ENCODE data around the gene ELF4. TPM values are rescaled to one million over a fixed set of nuclear protein-coding genes. Genes with fewer than 3 reads are reported as not detected.
A peak's percentile ranks its signal among the peaks of the same experiment; 100 is the strongest.

The ELF4 gene
- total and polyA plus RNA-seq, 2 of the 13 experiments (the other 11 are each of a cell fraction or from before 2014, with no cell fraction given), result 1.3 to 2.6 TPM

GRCh38 chrX:130120746-130121504 lies 10.6 kb upstream of the ELF4 start:
- WGBS (ENCODE audit: low lambda C conversion rate), result 73% methylated on average over 22 of the region's 58 CpGs
- Histone ChIP-seq H4K20me1 (ENCODE audit: insufficient read depth, low read length) (no peaks in the 10 kb centered on the region), H3K4me3 (replicated peaks in 1 of 3; ENCODE audit: insufficient read depth in 1 of 3, low read depth in 2 of 3, low read length in 3 of 3) (peak overlapping the region; percentile 26 to 70 (median 49); a peak in 5 of 6 replicates), H3K4me2 (ENCODE audit: low read depth, low read length) (peak overlapping the region; percentile 65), H2AFZ (ENCODE audit: low read length) (no peak overlapping the region), H3K9me3 (ENCODE audit: low read length) (no peaks in the 10 kb centered on the region), H3K79me2 (ENCODE audit: insufficient read depth, low read length) (no peaks in the 10 kb centered on the region), H3K4me1 (ENCODE audit: insufficient read depth, low read length) (peaks cover 32% of the 10 kb centered on the region), H3K27me3 (ENCODE audit: control insufficient read depth in 1 of 2, insufficient read depth in 2 of 2, low read length in 2 of 2) (no peaks in the 10 kb centered on the region), H3K9ac (ENCODE audit: insufficient read depth, low read depth, low read length) (no peak overlapping the region), H3K27ac (ENCODE audit: extremely low read length, insufficient read depth, low read length) (no peak overlapping the region), H3K36me3 (replicated peaks in 1 of 2; ENCODE audit: control insufficient read depth in 1 of 2, insufficient read depth in 2 of 2, low read length in 2 of 2) (no peaks in the 10 kb centered on the region)
- ATAC-seq (peak; percentile 87), FAIRE-seq (no peak), DNase-seq (ENCODE audit: low spot score) (peak; percentile 33)
- ChIA-PET CTCF (ENCODE audit: low intra/inter-chr PET ratio, low total read pairs) (interaction anchor here (0.9 to 1.9 kb wide), 5 partner anchors 29 to 70 kb away, joined by 3 to 6 read pairs (median 5); no protein-coding TSS in a partner anchor), POLR2A (interaction anchor here (0.7 kb wide), 1 partner anchor 45 kb away, joined by 3 read pairs; the partner anchor contains the start of gene AIFM1)
- BruUV-seq (replicated peaks), result no TSS peak
- in situ Hi-C loops (cut with HindIII; ENCODE audit: extremely low pct_ligation_motif_present, low pct_unique_long_range_greater_than_20kb), result no loop called here
- intact Hi-C loops (cut with micrococcal nuclease; ENCODE audit: unreplicated experiment), result loop anchor here (1.0 kb wide), 1 partner anchor 42 kb away; no protein-coding TSS in a partner anchor
- TF ChIP-seq MAFK (conservative IDR thresholded peaks at IDR 0.05 in 1 of 2, IDR thresholded peaks at IDR 0.05 in 1 of 2; ENCODE audit: low read length in 2 of 2) (peak; percentile 88 to 90), ZNF292 (CRISPR knock-in tag; IDR thresholded peaks at IDR 0.05; ENCODE audit: borderline replicate concordance, low read depth) (no peak), SMAD3 (CRISPR knock-in tag; IDR thresholded peaks at IDR 0.05) (no peak), GZF1 (CRISPR knock-in tag; IDR thresholded peaks at IDR 0.05) (no peak), ZNF710 (CRISPR knock-in tag; IDR thresholded peaks at IDR 0.05; ENCODE audit: borderline replicate concordance) (no peak), ZNF230 (CRISPR knock-in tag; IDR thresholded peaks at IDR 0.05) (no peak), ZNF839 (CRISPR knock-in tag; IDR thresholded peaks at IDR 0.05; ENCODE audit: borderline replicate concordance) (no peak), TFDP2 (CRISPR knock-in tag; IDR thresholded peaks at IDR 0.05) (peak; percentile 56; the same call in 1 of the 2 replicates), TCF12 (IDR thresholded peaks at IDR 0.05) (no peak), TCF12 (CRISPR knock-in tag; IDR thresholded peaks at IDR 0.05) (no peak), MIER2 (CRISPR knock-in tag; IDR thresholded peaks at IDR 0.05) (no peak), CTCF (CRISPR knock-in tag; IDR thresholded peaks at IDR 0.05) (peak; percentile 79), HIC2 (CRISPR knock-in tag; IDR thresholded peaks at IDR 0.05; ENCODE audit: low read depth) (0 out of 2 replicates have a peak, but pooled peaks have one; percentile 38), RAD51 (IDR thresholded peaks at IDR 0.05; ENCODE audit: borderline replicate concordance) (no peak), FOSL1 (CRISPR knock-in tag; IDR thresholded peaks at IDR 0.05; ENCODE audit: borderline replicate concordance) (no peak), KLF13 (CRISPR knock-in tag; IDR thresholded peaks at IDR 0.05) (no peak), HNRNPLL (IDR thresholded peaks at IDR 0.05; ENCODE audit: low read depth, low read length, poor library complexity, severe bottlenecking) (no peak)

Data from HepG2 (cell line).